ENCODE results near the gene MUC20.

GRCh38 chr3:195761567-195762248, 40.9 kb downstream of the MUC20 start:
- TF ChIP-seq CTCF (conservative IDR thresholded peaks at IDR 0.05 in 1 of 2, IDR thresholded peaks at IDR 0.05 in 1 of 2; ENCODE audit: low read depth in 1 of 2, low read length in 2 of 2): no peak
- TF ChIP-seq EZH2 (IDR thresholded peaks at IDR 0.05; ENCODE audit: low read length, missing control alignments): peak; percentile 54
